ENCODE data around the gene PLPP3.
"Not testable (repeated sequence)": the region's sequence is repeated elsewhere in the genome, so short reads cannot be mapped to it uniquely, and the experiment has no call there.

The PLPP3 gene

GRCh38 chr1:56578963-56579875 lies at the start of gene PLPP3:
TSS of gene PLPP3 (minus strand) at chr1:56579563. CDS start at chr1:56579016, 547 bp downstream.
- no peak for DNase-seq (ENCODE audit: low read depth)

DNA sequence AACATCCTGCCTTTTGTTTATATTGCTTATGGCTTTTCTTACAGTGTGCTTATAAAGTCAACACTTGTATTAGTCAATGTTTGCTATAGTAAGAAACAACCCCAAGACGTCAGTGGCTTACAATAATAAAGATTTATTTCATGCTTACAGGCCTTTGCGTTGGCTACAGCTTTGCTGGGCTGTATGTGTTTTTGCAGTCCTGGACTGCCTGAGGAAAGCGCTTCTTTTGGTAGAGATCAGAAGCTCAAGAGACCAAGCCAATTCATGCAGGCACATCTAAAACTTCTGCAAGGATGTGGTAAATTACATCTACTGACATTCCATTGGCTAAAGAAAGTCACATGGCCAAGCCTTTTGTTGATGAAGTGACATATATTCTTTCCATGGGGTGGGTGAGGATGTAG lies 48.3 kb upstream of the PLPP3 start:
- DNase-seq (ENCODE audit: low read depth), result no peak

- no peak for DNase-seq (ENCODE audit: low read depth)
Observed at GRCh38 chr1:56627019-56627635, 47.8 kb upstream of the PLPP3 start.

DNA sequence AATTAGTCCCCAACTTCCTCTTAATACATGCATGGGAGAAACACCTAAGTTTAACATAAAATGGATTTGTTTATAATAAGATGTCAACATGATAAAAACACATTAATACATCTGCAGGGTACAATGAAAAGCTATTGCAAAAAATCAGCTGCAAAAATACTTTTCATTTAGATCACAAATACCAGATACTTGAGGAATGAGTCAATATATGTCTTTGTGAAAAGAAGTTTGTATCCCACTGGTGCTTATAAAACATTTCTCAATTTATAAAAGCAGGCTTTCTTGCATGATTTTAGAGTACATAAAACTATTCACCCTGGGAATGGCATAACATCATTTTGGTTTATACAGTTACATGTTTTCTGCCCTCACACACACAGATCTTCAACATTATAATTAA lies 47.2 kb upstream of the PLPP3 start:
- DNase-seq (ENCODE audit: low read depth), result no peak

DNA sequence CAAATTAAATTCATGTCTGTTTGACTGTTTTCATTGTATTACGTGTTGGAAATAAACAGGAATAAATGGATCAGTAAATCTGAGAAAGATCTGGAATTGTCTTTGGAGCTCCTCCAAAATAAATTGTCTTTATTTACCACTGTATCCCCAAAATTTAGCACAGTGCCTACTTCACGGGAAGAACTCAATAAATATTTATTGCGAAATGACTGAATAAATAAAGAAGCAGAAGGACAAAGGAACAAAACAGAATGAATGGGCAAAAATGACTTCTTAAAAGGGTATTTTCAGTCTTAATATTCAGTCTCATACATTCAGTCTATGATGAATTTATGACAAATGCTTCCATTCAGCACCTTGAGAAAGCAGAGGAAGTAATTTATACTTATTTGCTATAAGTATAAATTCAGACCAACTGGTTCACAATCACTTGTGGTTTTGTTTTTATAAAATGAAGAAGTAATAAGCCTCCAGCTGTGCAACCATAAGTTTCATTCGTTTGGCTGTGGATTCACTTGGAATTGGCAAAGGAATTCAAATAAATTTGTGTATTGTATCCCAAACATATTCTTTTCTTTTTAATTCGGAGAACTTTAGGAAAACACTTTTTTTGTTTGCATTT lies 46.6 kb upstream of the PLPP3 start:
- no peak for DNase-seq (ENCODE audit: low read depth)

GRCh38 chr1:56617141-56617540 lies 37.8 kb upstream of the PLPP3 start:
- no peak for DNase-seq (ENCODE audit: low read depth)

- DNase-seq (ENCODE audit: low read depth), result not testable (repeated sequence)
Observed at GRCh38 chr1:56610770-56611169, 31.4 kb upstream of the PLPP3 start.

DNA sequence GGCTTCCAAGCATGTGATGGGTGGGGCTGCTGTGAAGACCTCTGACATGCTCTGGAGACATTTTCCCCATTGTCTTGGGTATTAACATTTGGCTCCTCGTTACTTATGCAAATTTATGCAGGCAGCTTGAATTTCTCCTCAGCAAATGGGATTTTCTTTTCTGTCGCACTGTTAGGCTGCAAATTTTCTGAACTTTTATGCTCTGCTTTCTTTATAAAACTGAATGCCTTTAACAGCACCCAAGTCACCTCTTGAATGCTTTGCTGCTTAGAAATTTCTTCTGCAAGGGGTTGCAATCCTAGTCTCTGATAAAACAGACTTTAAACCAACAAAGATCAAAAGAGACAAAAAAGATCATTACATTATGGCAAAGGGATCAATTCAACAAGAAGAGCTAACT lies 30.7 kb upstream of the PLPP3 start:
- DNase-seq (ENCODE audit: low read depth), result not testable (repeated sequence)

GRCh38 chr1:56595397-56596191 lies 16.2 kb upstream of the PLPP3 start:
- DNase-seq (ENCODE audit: low read depth), result not testable (repeated sequence)

DNA sequence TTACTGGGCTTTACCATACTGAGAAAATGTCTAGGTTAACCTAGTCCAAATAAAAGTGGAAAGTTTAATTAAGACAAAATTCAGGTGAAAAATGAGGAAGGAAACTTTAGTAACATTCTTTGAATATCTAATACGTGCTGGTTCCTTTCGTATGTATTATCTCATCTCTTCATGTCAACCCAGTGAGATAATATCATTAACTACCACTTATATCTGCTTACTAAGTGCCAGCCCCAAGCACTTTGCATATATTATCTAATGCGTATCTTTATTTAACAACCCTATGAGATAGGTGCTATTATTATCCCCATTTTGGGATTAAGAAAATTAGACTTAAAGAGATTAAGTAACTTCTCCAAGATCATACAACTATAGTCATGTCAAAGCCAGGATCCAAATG lies 12.5 kb upstream of the PLPP3 start:
- no peak for DNase-seq (ENCODE audit: low read depth)

GRCh38 chr1:56590520-56591011 lies 11.2 kb upstream of the PLPP3 start:
- DNase-seq (ENCODE audit: low read depth), result no peak

- no peak for DNase-seq (ENCODE audit: low read depth)
Observed at GRCh38 chr1:56589369-56589768, 10.0 kb upstream of the PLPP3 start.

DNA sequence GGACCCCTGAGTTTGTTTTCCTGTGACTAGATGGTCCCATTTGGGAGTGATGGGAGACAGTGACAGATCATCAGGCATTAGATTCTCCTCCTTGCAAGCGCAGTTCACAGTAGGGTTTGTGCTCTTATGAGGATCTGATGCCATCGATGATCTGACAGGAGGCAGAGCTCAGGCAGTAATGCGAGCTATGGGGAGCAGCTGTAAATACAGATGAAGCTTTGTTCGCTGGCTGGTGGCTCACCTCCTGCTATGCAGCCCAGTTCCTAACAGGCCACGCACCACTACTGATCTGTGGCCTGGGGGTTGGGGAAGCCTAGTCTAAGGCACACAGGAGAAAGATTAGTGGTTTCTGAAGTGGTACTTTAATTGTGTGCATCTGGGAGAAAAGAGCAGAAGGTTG lies 7.1 kb upstream of the PLPP3 start:
- DNase-seq (ENCODE audit: low read depth), result no peak

GRCh38 chr1:56585985-56586384 lies 6.6 kb upstream of the PLPP3 start:
- no peak for DNase-seq (ENCODE audit: low read depth)

DNA sequence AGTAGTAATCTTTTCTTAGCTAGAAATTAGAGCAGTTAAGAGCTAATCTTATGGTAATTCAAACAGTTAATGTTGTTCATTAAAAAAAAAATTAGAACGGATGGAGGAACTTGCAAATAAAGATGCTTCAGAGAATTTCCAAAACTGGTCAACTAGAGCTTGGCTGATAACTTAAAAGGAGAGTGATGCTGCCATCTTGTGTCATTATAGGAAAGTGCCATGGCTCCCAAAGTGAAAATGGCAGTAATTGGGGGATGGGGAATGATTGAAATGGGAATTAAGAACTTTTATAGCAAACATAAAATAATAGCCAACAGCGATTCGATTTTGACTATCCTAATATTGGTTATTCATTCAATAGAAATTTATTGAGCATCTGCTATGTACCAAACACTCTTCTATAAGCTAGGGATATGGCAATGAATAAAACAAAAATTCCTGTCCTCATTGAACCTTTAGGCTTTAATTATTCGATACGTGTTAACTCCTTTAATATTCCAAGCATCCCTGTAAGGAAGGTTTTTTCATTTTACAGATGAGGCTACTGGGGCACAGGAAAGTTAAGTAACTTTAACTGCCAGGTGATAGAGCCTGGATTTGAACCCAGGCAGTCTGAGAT lies 5.7 kb upstream of the PLPP3 start:
- no peak for DNase-seq (ENCODE audit: low read depth)

GRCh38 chr1:56583957-56584468 lies 4.7 kb upstream of the PLPP3 start:
- DNase-seq (ENCODE audit: low read depth), result no peak

DNA sequence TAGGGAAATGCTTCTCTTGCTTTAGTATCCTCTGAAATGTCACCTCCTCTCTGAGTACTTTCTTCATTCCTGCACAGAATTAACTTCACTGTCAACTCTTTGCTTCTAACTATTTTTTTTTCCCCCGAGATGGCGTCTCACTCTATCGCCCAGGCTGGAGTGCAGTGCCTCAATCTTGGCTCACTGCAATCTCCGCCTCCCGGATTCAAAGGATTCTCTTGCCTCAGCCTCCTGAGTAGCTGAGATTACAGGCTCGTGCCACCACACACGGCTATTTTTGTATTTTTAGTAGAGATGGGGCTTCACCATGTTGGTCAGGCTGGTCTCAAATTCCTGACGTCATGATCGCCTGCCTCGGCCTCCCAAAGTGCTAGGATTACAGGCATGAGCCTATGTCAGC lies 1.4 kb upstream of the PLPP3 start:
- DNase-seq (ENCODE audit: low read depth), result no peak

DNA sequence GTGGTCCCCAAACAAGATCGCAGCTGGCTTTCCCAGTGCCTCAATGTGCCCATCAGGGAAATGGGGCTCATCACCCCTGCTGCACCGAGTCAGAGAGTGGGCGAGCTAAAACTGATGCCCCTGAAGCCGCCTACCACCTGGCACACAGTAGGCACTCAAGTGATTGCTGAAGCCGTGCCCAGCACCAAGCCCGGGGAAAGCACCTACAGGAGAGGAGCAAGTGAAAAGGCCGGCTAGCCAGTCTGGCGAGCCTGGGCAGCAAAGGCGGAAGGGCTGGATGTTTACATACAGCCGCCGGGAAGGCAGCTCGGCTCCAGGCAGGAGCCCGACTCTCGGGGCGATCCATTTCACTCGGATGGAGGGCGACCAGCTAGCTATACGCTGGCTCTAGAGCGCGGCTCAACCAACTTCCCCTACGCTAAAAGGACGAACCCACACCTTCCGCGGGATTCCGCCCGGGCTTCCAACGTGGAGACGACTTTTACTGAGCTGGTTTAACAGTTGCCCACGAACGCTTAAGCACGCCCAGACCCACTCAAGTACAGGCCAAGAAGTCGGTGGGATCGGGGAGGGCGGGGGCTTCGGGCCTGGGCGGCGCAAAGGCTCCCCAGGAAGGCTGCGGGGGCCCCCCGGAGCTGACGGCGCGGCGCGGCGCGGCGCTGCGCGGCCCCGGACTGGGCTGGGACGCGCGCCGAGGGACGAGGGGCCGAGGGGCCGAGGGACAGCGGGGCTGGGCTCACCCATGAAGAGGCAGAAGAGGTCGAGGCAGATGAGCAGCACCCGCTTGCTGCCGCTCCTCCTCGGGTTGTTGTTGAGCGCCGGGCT lies 1.0 kb downstream of the PLPP3 start:
- no peak for DNase-seq (ENCODE audit: low read depth)

DNA sequence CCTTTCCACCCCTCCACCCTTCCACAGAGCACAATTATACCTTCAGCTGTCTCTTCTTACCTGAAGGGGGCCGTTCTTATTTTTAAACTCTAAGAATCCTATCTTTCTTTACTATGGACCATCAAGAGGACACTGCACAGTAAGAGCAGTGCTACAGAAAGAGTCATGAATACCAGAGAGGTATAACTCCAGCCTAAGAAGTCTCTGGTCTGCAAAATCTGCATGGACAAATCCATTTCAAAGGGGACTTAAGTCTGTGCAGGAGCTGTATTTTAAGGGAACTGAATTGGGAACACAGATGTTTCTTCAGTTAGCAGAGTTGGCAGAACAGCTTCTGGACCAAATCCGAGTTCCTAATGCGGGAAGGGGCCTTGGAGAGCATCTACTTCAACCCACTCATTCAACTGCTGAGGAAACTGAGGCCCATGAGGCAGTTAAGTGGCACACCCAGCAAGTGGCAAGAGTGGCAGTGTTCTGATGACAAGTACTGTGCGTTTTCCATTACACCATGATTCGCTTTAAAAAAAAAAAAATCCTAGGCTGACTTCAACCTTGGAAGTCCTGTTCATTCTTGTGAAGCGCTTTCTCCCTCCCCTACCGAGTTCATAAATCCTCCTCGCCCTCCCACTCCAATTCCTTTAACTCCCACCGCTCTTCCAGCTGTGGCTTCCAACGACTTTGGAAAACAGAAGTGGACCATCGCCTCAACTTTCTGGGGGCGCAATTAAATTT lies 1.8 kb downstream of the PLPP3 start:
- DNase-seq (ENCODE audit: low read depth), result no peak
